Testis (tissue), 2 donors: ENCODE measurements around the gene RNH1.

Source experiments
- CTCF ChIP-seq, 3 experiments: fragments of 450-650 bp in 2 of 3; fragments of 200-600 bp in 1 of 3; sonication (generic) in 1 of 3; IDR thresholded peaks; one replicate each; pipeline ENCODE4 v1.5.1; 2016 to 2019; ENCODE audit warnings: antibody characterized with exemption in 3 of 3, mild to moderate bottlenecking in 2 of 3, moderate library complexity in 1 of 3
- POLR2A ChIP-seq: fragments of 450-650 bp; IDR thresholded peaks from one replicate; pipeline ENCODE4 v1.6.1; 2017; ENCODE audit warnings: antibody characterized with exemption, mild to moderate bottlenecking, moderate library complexity

GRCh38 chr11:498297-499181 is 8.5 kb downstream of the RNH1 start:
- no peak for TF ChIP-seq CTCF (IDR thresholded peaks at IDR 0.05)
- TF ChIP-seq POLR2A = no peak
